Activated CD4-positive, alpha-beta T cell treated with anti-CD3 and anti-CD28 coated beads, Interleukin-2, amount 10 ng/mL, durations not matched to agents 24 days and 14 days (primary cell): Measurements from ENCODE around the gene LRRC38. TPM values are rescaled to one million over a fixed set of nuclear protein-coding genes. Genes with fewer than 3 reads are reported as not detected.

Source experiments
- total RNA-seq: library from RNA; stranded (reverse); gene quantifications from 2 replicates; pipeline ENCODE4 v1.2.3, GENCODE V29; 2022

LRRC38 gene
- total RNA-seq, 1 donor from 2014 or later, result not detected

Other genes with a start within 250 kb of the LRRC38 start
- gene PRAMEF8, start 228.9 kb downstream of the LRRC38 start, total RNA-seq, result not detected in 2 replicates
- not detected in 2 replicates for gene PRAMEF33, start 210.5 kb downstream of the LRRC38 start, total RNA-seq
- not detected in 2 replicates for gene PRAMEF15, start 198.4 kb downstream of the LRRC38 start, total RNA-seq
- not detected in 2 replicates for gene PRAMEF14, start 166.9 kb downstream of the LRRC38 start, total RNA-seq
- not detected in 2 replicates for gene PRAMEF19, start 142.1 kb downstream of the LRRC38 start, total RNA-seq
- gene PRAMEF17, start 124.4 kb downstream of the LRRC38 start, total RNA-seq, result not detected in 2 replicates
- not detected in 2 replicates for gene PRAMEF20, start 103.6 kb downstream of the LRRC38 start, total RNA-seq
- not detected in 2 replicates for gene PDPN, start 69.8 kb upstream of the LRRC38 start, total RNA-seq
- gene PRDM2, start 186.2 kb upstream of the LRRC38 start, total RNA-seq, result 44.5 and 45.9 TPM in 2 replicates